Ramos (cell line): ENCODE data around the gene ZFAND6.

Experiments
- in situ Hi-C: fragments of 300-500 bp; cut with MboI; formaldehyde crosslinking; loops from one replicate; pipeline ENCODE4 v1.14.3; 2022; ENCODE audit warnings: low sequenced_read_pairs; ENCODE audit not compliant: unreplicated experiment

Gene ZFAND6

GRCh38 chr15:80161468-80162016 is 102.1 kb downstream of the ZFAND6 start:
- in situ Hi-C loops: no loop called here

GRCh38 chr15:80162059-80162554 is 102.6 kb downstream of the ZFAND6 start:
- in situ Hi-C loops: no loop called here

- in situ Hi-C loops: no loop called here
Measured at GRCh38 chr15:80163217-80163616, 103.7 kb downstream of the ZFAND6 start.

GRCh38 chr15:80163897-80164296 is 104.4 kb downstream of the ZFAND6 start:
- in situ Hi-C loops: no loop called here

GRCh38 chr15:80167936-80168335 is 108.5 kb downstream of the ZFAND6 start:
- in situ Hi-C loops: no loop called here

GRCh38 chr15:80168421-80168820 is 108.9 kb downstream of the ZFAND6 start:
- in situ Hi-C loops: no loop called here

GRCh38 chr15:80169768-80170357 is 110.4 kb downstream of the ZFAND6 start:
- in situ Hi-C loops: loop anchor here (10.0 kb wide), 1 partner anchor 785 kb away; no protein-coding TSS in a partner anchor

- in situ Hi-C loops: loop anchor here (10.0 kb wide), 1 partner anchor 786 kb away; no protein-coding TSS in a partner anchor
Measured at GRCh38 chr15:80170596-80170995, 111.1 kb downstream of the ZFAND6 start.

- in situ Hi-C loops: loop anchor here (10.0 kb wide), 1 partner anchor 787 kb away; no protein-coding TSS in a partner anchor
Measured at GRCh38 chr15:80171787-80172186, 112.3 kb downstream of the ZFAND6 start.

GRCh38 chr15:80172401-80172800 is 112.9 kb downstream of the ZFAND6 start:
- in situ Hi-C loops: loop anchor here (10.0 kb wide), 1 partner anchor 788 kb away; no protein-coding TSS in a partner anchor

- in situ Hi-C loops: loop anchor here (10.0 kb wide), 1 partner anchor 788 kb away; no protein-coding TSS in a partner anchor
Measured at GRCh38 chr15:80173022-80173759, 113.7 kb downstream of the ZFAND6 start.

- in situ Hi-C loops: loop anchor here (10.0 kb wide), 1 partner anchor 789 kb away; no protein-coding TSS in a partner anchor
Measured at GRCh38 chr15:80174017-80174746, 114.7 kb downstream of the ZFAND6 start.

- in situ Hi-C loops: loop anchor here (10.0 kb wide), 1 partner anchor 791 kb away; no protein-coding TSS in a partner anchor
Measured at GRCh38 chr15:80175436-80175835, 116.0 kb downstream of the ZFAND6 start.

- in situ Hi-C loops: loop anchor here (10.0 kb wide), 1 partner anchor 792 kb away; no protein-coding TSS in a partner anchor
Measured at GRCh38 chr15:80176443-80176842, 117.0 kb downstream of the ZFAND6 start.

GRCh38 chr15:80177156-80177555 is 117.7 kb downstream of the ZFAND6 start:
- in situ Hi-C loops: loop anchor here (10.0 kb wide), 1 partner anchor 792 kb away; no protein-coding TSS in a partner anchor

GRCh38 chr15:80179025-80179759 is 119.7 kb downstream of the ZFAND6 start:
- in situ Hi-C loops: loop anchor here (10.0 kb wide), 1 partner anchor 794 kb away; no protein-coding TSS in a partner anchor

GRCh38 chr15:80179935-80180334 is 120.5 kb downstream of the ZFAND6 start:
- in situ Hi-C loops: loop anchor here (10.0 kb wide), 1 partner anchor 795 kb away; no protein-coding TSS in a partner anchor

GRCh38 chr15:80180468-80180867 is 121.0 kb downstream of the ZFAND6 start:
- in situ Hi-C loops: no loop called here

- in situ Hi-C loops: no loop called here
Measured at GRCh38 chr15:80180986-80181385, 121.5 kb downstream of the ZFAND6 start.
